ENCODE measurements around the gene MAP6D1.

DNA sequence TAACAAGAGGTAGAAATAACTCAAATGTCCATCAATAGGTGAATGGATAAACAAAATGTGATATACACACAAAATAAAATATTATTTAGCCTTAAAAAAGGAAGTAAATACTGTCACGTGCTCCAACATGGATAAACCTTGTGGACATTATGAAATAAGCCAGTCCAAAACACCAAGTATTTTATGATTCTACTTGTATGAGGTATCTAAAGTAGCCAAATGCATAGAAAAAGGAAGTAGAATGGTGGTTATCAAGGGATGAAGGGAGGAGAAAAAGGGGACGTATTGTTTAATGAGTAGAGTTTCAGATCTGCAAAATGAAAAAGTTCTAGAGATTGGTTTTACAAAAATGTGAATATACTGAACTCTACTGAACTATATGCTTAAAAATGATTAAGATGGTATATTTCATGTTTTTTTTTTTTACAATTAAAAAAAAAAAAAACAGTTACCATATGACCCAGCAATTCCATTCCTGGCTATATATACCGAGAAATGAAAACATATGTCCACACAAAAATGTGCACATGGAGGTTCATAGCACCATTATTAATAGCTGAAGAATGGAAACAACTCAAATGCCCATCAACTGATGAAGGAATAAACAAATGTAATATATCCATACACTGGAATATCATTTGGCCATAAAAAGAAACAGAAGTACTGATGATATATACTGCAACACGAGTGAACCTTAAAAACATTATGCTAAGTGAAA is 29.1 kb upstream of the MAP6D1 start:
- TF ChIP-seq, protein P1, sequence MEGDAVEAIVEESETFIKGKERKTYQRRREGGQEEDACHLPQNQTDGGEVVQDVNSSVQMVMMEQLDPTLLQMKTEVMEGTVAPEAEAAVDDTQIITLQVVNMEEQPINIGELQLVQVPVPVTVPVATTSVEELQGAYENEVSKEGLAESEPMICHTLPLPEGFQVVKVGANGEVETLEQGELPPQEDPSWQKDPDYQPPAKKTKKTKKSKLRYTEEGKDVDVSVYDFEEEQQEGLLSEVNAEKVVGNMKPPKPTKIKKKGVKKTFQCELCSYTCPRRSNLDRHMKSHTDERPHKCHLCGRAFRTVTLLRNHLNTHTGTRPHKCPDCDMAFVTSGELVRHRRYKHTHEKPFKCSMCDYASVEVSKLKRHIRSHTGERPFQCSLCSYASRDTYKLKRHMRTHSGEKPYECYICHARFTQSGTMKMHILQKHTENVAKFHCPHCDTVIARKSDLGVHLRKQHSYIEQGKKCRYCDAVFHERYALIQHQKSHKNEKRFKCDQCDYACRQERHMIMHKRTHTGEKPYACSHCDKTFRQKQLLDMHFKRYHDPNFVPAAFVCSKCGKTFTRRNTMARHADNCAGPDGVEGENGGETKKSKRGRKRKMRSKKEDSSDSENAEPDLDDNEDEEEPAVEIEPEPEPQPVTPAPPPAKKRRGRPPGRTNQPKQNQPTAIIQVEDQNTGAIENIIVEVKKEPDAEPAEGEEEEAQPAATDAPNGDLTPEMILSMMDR (IDR thresholded peaks at IDR 0.05; ENCODE audit: low read depth, low read length) = no peak
- TF ChIP-seq POLR2A (IDR thresholded peaks at IDR 0.05; ENCODE audit: extremely low read depth, insufficient read length) = no peak

All from NB4 (cell line).